ENCODE results near the gene FBXL4.

The FBXL4 gene

GRCh38 chr6:98945311-98946115 is 2.2 kb downstream of the FBXL4 start:
- TF ChIP-seq CTCF (IDR thresholded peaks at IDR 0.05) = no peak

GRCh38 chr6:98944598-98945081 is 3.1 kb downstream of the FBXL4 start:
- no peak for TF ChIP-seq CTCF (IDR thresholded peaks at IDR 0.05)

GRCh38 chr6:98944168-98944567 is 3.6 kb downstream of the FBXL4 start:
- TF ChIP-seq CTCF (IDR thresholded peaks at IDR 0.05) = no peak

GRCh38 chr6:98942263-98942803 is 5.4 kb downstream of the FBXL4 start:
- TF ChIP-seq CTCF (IDR thresholded peaks at IDR 0.05) = no peak

GRCh38 chr6:98941319-98941718 is 6.4 kb downstream of the FBXL4 start:
- no peak for TF ChIP-seq CTCF (IDR thresholded peaks at IDR 0.05)

- TF ChIP-seq CTCF (IDR thresholded peaks at IDR 0.05) = no peak
Measured at GRCh38 chr6:98937351-98937750, 10.4 kb downstream of the FBXL4 start.

- TF ChIP-seq CTCF (IDR thresholded peaks at IDR 0.05) = no peak
Measured at GRCh38 chr6:98932381-98932780, 15.4 kb downstream of the FBXL4 start.

Measured in LNCAP (cell line).